Spleen (tissue), 11 donors: ENCODE data around the gene DLG2. TPM values are rescaled to one million over a fixed set of nuclear protein-coding genes. Genes with fewer than 3 reads are reported as not detected.

ENCODE experiments used
- DNase-seq: peaks from one replicate; pipeline ENCODE4 v3.0.0-alpha.2; 2020
- H3K27ac ChIP-seq, 8 donors: fragments of 200-600 bp; sonication (generic) in 7 of 8; 1 replicate in 4 of 8; 2 replicates in 4 of 8; pipeline versions ENCODE4 v1.5.0 to v1.8.0; 2016 to 2021; ENCODE audit warnings: inconsistent platforms in 4 of 8, mild to moderate bottlenecking in 4 of 8, moderate library complexity in 1 of 8
- H3K27me3 ChIP-seq, 7 donors: fragments of 200-600 bp; sonication (generic) in 6 of 7; replicated peaks in 1 of 7; 1 replicate in 4 of 7; 2 replicates in 3 of 7; pipeline versions ENCODE4 v1.5.0 to v1.8.0; 2016 to 2021; ENCODE audit warnings: inconsistent platforms in 3 of 7, mild to moderate bottlenecking in 1 of 7
- H3K36me3 ChIP-seq, 6 donors: fragments of 200-600 bp; sonication (generic) in 5 of 6; 1 replicate in 4 of 6; 2 replicates in 2 of 6; pipeline versions ENCODE4 v1.5.0 to v1.8.0; 2016 to 2021; ENCODE audit warnings: inconsistent platforms in 2 of 6
- H3K4me1 ChIP-seq, 6 donors: fragments of 200-600 bp; sonication (generic) in 5 of 6; 1 replicate in 3 of 6; 2 replicates in 3 of 6; pipeline versions ENCODE4 v1.5.0 to v1.8.0; 2016 to 2021; ENCODE audit warnings: inconsistent platforms in 3 of 6
- H3K4me3 ChIP-seq, 8 donors: fragments of 200-600 bp; sonication (generic) in 7 of 8; 1 replicate in 4 of 8; 2 replicates in 4 of 8; pipeline versions ENCODE4 v1.5.0 to v1.8.0; 2016 to 2021; ENCODE audit warnings: inconsistent platforms in 4 of 8, mild to moderate bottlenecking in 4 of 8, moderate library complexity in 2 of 8
- H3K9me3 ChIP-seq, 8 donors: fragments of 200-600 bp; sonication (generic) in 7 of 8; 1 replicate in 4 of 8; 2 replicates in 4 of 8; pipeline versions ENCODE4 v1.5.0 to v1.8.0; 2016 to 2021; ENCODE audit warnings: inconsistent platforms in 4 of 8
- CTCF ChIP-seq, 11 experiments: fragments of 200-600 bp in 7 of 11; fragments of 450-650 bp in 4 of 11; sonication (generic) in 4 of 11; IDR thresholded peaks in 8 of 11; conservative IDR thresholded peaks in 3 of 11; 1 replicate in 7 of 11; 2 replicates in 4 of 11; pipeline versions ENCODE4 v1.4.0 to v1.8.0; 2016 to 2021; ENCODE audit warnings: antibody characterized with exemption in 11 of 11, inconsistent platforms in 4 of 11, mild to moderate bottlenecking in 1 of 11
- POLR2A ChIP-seq, 3 donors: fragments of 450-650 bp; IDR thresholded peaks; one replicate each; pipeline ENCODE4 v1.5.1; 2017; ENCODE audit warnings: antibody characterized with exemption in 3 of 3, mild to moderate bottlenecking in 1 of 3
- POLR2AphosphoS5 ChIP-seq, 3 donors: sonication (generic); formaldehyde crosslinking; IDR thresholded peaks; one replicate each; pipeline ENCODE4 v1.5.1; 2017; ENCODE audit warnings: antibody characterized with exemption in 3 of 3
- WGBS, 5 donors: extraction: QIAGEN DNeasy Blood & Tissue Kit in 3 of 5; methylation state at CpG; one replicate each; pipeline versions ENCODE4 v1.1.5 to v1.1.7; 2013 to 2018; 5-methylcytosine and 5-hydroxymethylcytosine counted together
- intact Hi-C: fragments of 100-400 bp; cut with DNase I; formaldehyde crosslinking; loops from one replicate; pipeline ENCODE4 v1.15.0; 2023; ENCODE audit warnings: low total_unique reads
- polyA plus RNA-seq, 3 donors: library from polyadenylated mRNA; stranded (reverse); fragments of 200-250 nt; gene quantifications; one replicate each; pipeline ENCODE4 v1.2.1, GENCODE V29; 2013
- total RNA-seq, 7 donors: library from RNA; depleted of rRNA in 3 of 7; stranded (reverse); fragments of >200 nt in 3 of 7; fragmentation: NEBNext Ultra II Directional in 4 of 7; extraction: Animal tissue kit (Norgen Biotek cat#: 25700) in 4 of 7; gene quantifications; one replicate each; pipeline versions ENCODE4 v1.1.0 to v1.2.1, GENCODE V29; 2016 to 2021
- donor health status: healthy with polysubstance abuse.
- donor health status: DM: no; HTN: no; CAD: no; lungs with moderate emphysema.
- donor health status: DM: no; HTN: no; CAD: no.
- donor health status: Bipolar disorder and iron deficiency.
- donor health status: healthy.
- donor health status: DM: no; HTN: no; CAD: no.
- donor health status: DM: yes; HTN: yes; CAD: no.

DLG2 gene
- total and polyA plus RNA-seq, 10 donors = 0.43 to 12.7 (median 7.9) TPM

GRCh38 chr11:84645988-84646694 lies 981.0 kb downstream of the DLG2 start:
- intact Hi-C loops = no loop called here
- no peak for TF ChIP-seq POLR2A (IDR thresholded peaks at IDR 0.05)
- TF ChIP-seq CTCF (IDR thresholded peaks at IDR 0.05 in 8 of 11, conservative IDR thresholded peaks at IDR 0.05 in 3 of 11) = no peak
- TF ChIP-seq POLR2AphosphoS5 (IDR thresholded peaks at IDR 0.05) = no peak
- Histone ChIP-seq H3K36me3 (no peaks in the 10 kb centered on the region), H3K9me3 (no peaks in the 10 kb centered on the region), H3K4me1 (no peaks in the 10 kb centered on the region), H3K27me3 (no peaks in the 10 kb centered on the region), H3K4me3 (no peak overlapping the region), H3K27ac (no peak overlapping the region)
- WGBS, 5 donors = 83 to 89% (median 84%) methylated on average over 5 of the region's 5 CpGs
- no peak for DNase-seq

GRCh38 chr11:84642500-84642899 lies 984.6 kb downstream of the DLG2 start:
- no peaks in the 10 kb centered on the region for H3K4me1 ChIP-seq
- no peaks in the 10 kb centered on the region for H3K27me3 ChIP-seq
- intact Hi-C loops = no loop called here
- TF ChIP-seq POLR2A (IDR thresholded peaks at IDR 0.05) (no peak), CTCF (IDR thresholded peaks at IDR 0.05 in 8 of 11, conservative IDR thresholded peaks at IDR 0.05 in 3 of 11) (no peak), POLR2AphosphoS5 (IDR thresholded peaks at IDR 0.05) (no peak)
- H3K4me3 ChIP-seq = no peak overlapping the region
- no peaks in the 10 kb centered on the region for H3K36me3 ChIP-seq
- DNase-seq = no peak
- H3K9me3 ChIP-seq = no peaks in the 10 kb centered on the region
- no peak overlapping the region for H3K27ac ChIP-seq

- H3K9me3 ChIP-seq = no peaks in the 10 kb centered on the region
- H3K27me3 ChIP-seq = no peaks in the 10 kb centered on the region
- no peak for DNase-seq
- TF ChIP-seq CTCF (IDR thresholded peaks at IDR 0.05 in 8 of 11, conservative IDR thresholded peaks at IDR 0.05 in 3 of 11) = no peak
- no peak for TF ChIP-seq POLR2A (IDR thresholded peaks at IDR 0.05)
- TF ChIP-seq POLR2AphosphoS5 (IDR thresholded peaks at IDR 0.05) = no peak
- H3K36me3 ChIP-seq = no peaks in the 10 kb centered on the region
- 45 to 58% (median 47%) methylated on average over 2 of the region's 2 CpGs for WGBS, 5 donors
- no peak overlapping the region for H3K27ac ChIP-seq
- no peak overlapping the region for H3K4me3 ChIP-seq
- peaks cover 0 to 7% (median 0%) of the 10 kb centered on the region in 6 donors for H3K4me1 ChIP-seq
- intact Hi-C loops = no loop called here
Observed at GRCh38 chr11:84634309-84634708, 992.8 kb downstream of the DLG2 start.

GRCh38 chr11:84628871-84629620 lies 998.1 kb downstream of the DLG2 start:
- Histone ChIP-seq H3K4me3 (no peak overlapping the region), H3K27me3 (no peaks in the 10 kb centered on the region), H3K4me1 (no peaks in the 10 kb centered on the region), H3K27ac (no peak overlapping the region), H3K9me3 (no peaks in the 10 kb centered on the region), H3K36me3 (no peaks in the 10 kb centered on the region)
- no peak for DNase-seq
- TF ChIP-seq CTCF (IDR thresholded peaks at IDR 0.05 in 8 of 11, conservative IDR thresholded peaks at IDR 0.05 in 3 of 11) = no peak
- no peak for TF ChIP-seq POLR2AphosphoS5 (IDR thresholded peaks at IDR 0.05)
- TF ChIP-seq POLR2A (IDR thresholded peaks at IDR 0.05) = no peak
- 59 to 75% (median 64%) methylated on average over 4 of the region's 4 CpGs for WGBS, 5 donors
- intact Hi-C loops = no loop called here
